WI38 (cell line): ENCODE data around the gene HACD3.

Experiments used
- H3K4me3 ChIP-seq: 2 replicates; pipeline ENCODE4 v1.5.1; 2011; ENCODE audit warnings: low read depth, mild to moderate bottlenecking, control low read depth, low read length
- CTCF ChIP-seq: IDR thresholded peaks from 2 replicates; pipeline ENCODE4 v1.5.1; 2012; ENCODE audit warnings: low read depth, mild to moderate bottlenecking, control low read depth, low read length

The HACD3 gene

DNA sequence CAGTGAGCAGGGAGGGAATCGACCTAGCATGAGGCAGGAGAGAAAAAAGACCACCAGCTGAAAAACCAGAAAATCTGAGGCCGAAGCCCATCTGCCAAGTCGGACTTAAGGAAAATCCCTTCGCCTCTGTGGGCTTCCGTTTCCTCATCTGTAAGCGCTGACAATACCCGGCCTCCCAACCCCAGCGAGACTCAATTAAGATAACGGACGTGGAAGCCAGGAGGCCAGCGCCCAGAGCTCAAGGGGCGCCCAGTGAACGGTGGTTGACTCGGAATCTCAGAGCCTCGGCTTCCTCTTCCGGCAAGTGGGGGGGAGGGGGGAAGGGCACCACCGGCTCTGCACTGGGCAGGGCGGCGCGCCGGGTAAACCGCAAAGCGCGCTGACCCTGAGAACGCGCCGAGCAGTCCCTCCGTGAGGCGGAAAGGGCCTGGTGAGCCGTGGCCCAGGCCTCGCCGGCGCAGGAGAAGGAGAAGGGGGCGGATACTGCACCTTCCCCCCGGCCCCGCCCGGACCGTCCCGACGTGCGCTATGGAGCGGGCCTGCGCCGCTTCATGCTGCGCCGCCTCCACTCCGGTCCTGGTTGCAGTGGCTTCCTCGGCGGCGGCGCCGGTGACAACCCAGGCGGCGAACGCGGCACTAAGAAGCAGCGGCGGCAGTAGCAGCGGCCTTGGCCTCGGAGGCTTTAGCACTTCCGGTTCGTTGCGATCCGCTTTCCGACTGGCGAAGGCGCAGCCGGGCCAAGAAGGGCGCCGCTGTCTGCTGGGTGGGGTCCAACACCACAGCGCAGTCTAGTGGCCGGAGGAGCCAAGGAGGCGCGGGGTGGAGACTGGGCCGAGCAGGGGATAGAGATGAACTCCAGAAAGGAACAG, 13.0 kb upstream of the HACD3 start, which contains the start of gene DPP8:
Gene DPP8, minus strand, starts transcription at position 693 of the 869 bp plus-strand sequence. CDS start 5,136 bp downstream, outside the sequence.
- H3K4me3 ChIP-seq: peak within 1 kb of the TSS; percentile 98

DNA sequence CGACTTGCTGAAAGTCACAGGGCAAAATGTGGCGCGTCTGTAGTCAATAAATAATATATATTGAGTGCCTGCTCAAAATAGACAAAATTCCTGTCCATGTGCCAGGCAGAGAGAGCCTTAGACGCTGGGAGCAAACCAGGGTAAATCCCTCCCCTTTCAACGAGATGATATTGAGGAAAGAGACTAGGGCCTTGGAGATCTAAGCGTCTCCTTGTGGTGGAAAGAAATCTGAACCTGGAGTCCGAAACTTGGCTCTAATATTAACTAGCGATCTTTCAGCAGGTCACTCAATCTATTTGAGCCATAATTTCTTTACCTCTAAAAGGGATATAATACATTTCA, 12.4 kb upstream of the HACD3 start:
- peak overlapping the region; percentile 98 for H3K4me3 ChIP-seq
- no peak for TF ChIP-seq CTCF

More for the DNA sequence above, 13.0 kb upstream of the HACD3 start, which contains the start of gene DPP8:
- TF ChIP-seq CTCF: peak; percentile 95

DNA sequence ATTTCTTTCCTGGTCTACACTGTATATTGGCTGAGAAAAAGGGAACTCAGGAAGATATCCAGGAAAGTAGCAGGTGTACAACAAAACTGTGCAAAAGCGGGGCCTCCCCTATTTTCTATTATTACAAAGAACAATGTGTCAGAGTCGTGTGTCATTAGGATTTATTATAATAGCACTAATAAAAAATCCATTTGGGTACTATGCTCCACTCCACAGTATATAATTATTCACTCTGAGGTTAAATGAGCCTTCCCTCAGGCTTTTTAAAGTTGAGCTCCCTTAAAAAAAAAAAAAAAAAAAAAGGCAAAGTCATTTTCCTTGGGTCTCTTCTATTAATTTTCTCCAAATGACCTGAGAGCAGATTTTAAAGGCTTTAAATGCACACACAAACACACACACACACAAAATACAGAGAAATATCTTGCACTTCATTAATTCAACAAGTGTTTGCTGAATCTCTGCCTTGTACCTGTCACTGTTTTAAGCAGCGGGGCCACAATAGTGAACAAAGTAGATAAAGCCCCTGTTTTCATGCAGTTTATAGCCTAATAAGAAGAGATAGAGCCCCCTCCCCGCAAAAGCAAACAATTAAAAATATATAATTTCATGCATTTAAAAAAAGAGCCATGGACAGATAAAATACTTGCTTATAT, 11.5 kb upstream of the HACD3 start:
- no peak for TF ChIP-seq CTCF

GRCh38 chr15:65521350-65521749, 8.9 kb upstream of the HACD3 start:
- no peak for TF ChIP-seq CTCF
- H3K4me3 ChIP-seq: no peak overlapping the region

More for the DNA sequence above, 11.5 kb upstream of the HACD3 start:
- no peak overlapping the region for H3K4me3 ChIP-seq

DNA sequence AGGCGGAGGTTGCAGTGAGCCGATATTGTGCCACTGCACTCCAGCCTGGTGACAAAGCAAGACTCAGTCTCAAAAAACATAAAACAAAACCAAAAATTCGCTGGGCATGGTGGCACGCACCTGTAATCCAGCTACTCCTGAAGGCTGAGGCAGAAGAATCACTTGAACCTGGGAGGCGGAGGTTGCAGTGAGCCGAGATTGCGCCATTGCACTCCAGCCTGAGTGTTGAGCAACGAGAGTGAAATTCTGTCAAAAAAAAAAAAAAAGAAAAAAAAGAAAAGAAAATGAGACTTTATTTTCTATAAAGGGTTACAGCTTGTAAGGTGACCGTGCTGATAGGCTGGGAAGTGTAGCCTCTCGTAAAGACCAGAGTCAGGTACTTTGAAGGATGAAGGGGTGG, 6.0 kb upstream of the HACD3 start:
- no peak for TF ChIP-seq CTCF
- no peak overlapping the region for H3K4me3 ChIP-seq

- no peak for TF ChIP-seq CTCF
- no peak overlapping the region for H3K4me3 ChIP-seq
Observed at GRCh38 chr15:65525622-65526021, 4.6 kb upstream of the HACD3 start.
